Activated CD4-positive, CD25-positive, alpha-beta regulatory T cell treated with anti-CD3 and anti-CD28 coated beads, Interleukin-2, amount 50 U/mL, for 24 hours (primary cell): ENCODE results near the gene ATG101.
"Not testable (repeated sequence)": the region's sequence is repeated elsewhere in the genome, so short reads cannot be mapped to it uniquely, and the experiment has no call there.

ENCODE experiments used
- ATAC-seq, 2 donors: fragments of 150-1000 bp; cut with Tn5 transposase; one replicate each; pipeline ENCODE4 v1.10.0; 2021; ENCODE audit warnings: mild to moderate bottlenecking in 1 of 2, moderate library complexity in 1 of 2

Gene ATG101

DNA sequence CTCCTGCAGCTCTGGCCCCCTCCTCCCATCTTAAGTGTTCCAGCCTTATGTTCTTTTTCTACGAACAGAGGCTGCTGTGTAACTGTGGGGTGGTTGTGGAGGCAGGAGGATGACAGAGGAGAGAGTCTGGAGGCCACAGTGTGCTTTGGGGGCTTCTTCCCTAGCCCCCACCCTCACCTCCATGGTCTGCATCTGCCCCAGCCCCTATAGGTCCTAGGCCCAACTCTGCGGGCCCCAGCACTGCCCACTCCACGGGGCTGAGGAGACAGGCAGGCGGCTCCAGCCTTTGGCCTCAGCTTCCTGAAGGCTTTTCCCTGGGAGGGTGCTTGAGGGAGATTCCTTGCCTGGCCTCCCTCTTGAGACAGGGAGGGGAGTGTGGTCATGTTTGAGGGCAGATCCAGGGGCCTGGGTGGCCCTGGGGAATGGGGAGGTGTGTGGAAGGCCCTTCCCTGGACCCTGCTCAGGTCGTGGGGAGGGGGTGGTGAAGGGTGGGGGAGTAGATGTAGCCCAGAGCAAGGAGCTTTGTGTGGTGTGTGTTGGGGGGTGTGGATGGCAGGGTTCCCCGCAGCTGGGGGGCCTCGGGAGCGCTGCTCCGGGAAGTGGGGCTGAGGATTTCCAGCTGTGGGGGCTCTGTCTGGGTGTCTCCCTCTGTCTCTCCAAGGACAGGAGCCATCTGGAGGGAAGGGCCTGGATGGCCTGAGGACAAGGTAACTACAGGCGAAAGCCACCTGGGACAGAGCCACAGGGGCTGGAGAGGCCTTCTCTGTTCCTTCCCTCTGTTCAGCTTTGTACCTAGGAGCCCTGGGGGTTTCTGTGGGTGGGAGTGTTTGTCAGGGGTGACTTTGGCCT lies 10.8 kb downstream of the ATG101 start:
- no peak for ATAC-seq

- ATAC-seq, result peak in 1 of 2 donors; percentile 34
These were observed 11.5 kb downstream of the ATG101 start for GRCh38 chr12:52081263-52081733.

GRCh38 chr12:52082026-52082668 lies 12.4 kb downstream of the ATG101 start:
- ATAC-seq, result no peak

DNA sequence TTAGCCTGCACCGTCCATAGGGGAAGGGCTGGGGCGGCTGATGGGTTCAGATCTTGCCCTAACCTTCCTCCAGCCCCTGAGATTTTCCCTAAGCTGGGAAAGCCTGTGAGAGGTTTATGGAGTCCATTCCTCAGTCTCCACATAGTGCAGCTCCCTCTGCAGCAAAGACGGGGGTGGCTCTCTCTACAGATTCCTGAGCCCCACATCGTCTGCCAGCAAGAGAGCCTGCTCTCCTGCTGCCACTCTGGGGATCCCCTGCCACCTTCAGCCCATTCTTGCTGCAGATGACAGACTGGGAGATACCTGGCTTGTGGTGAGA lies 12.8 kb downstream of the ATG101 start:
- no peak for ATAC-seq

GRCh38 chr12:52082988-52083637 lies 13.3 kb downstream of the ATG101 start:
- peak; percentile 71 to 83 for ATAC-seq

GRCh38 chr12:52083638-52083996 lies 13.8 kb downstream of the ATG101 start:
- ATAC-seq, result no peak

DNA sequence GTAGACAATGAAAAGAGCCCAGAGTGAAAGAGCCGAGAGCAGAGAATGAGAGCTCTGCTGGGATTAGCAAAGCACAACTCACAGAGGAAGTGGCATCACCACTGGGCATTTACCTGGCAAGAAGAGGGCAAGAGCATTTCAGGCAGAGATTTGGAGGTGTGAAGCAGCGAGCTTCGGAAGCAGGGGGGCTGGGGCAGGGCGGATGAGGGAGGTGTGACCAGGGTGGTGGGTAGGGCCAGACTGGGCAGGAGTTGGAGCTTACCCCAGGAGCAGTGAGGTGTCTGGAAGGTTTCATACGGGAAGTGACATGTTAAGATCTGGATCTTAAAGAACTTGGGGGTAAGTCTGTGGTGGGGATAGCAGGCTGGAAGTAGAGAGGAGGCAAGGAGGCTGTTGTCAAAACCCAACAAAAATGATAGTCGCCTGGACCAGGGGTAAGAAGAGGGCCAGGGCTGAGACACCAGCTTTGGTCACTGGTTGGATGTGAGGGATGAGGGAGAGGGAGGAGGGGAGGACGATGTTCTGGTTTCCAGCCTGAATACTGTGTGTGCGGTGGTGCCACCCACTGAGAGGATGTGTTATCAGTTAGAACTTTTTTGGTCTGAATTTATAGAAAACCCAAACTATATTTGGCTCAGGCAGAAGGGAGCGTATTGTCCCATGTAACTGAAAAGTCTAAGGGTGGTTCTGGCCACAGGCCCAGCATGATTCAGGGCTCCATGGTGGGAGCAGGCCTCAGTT lies 14.9 kb downstream of the ATG101 start:
- ATAC-seq, result no peak

DNA sequence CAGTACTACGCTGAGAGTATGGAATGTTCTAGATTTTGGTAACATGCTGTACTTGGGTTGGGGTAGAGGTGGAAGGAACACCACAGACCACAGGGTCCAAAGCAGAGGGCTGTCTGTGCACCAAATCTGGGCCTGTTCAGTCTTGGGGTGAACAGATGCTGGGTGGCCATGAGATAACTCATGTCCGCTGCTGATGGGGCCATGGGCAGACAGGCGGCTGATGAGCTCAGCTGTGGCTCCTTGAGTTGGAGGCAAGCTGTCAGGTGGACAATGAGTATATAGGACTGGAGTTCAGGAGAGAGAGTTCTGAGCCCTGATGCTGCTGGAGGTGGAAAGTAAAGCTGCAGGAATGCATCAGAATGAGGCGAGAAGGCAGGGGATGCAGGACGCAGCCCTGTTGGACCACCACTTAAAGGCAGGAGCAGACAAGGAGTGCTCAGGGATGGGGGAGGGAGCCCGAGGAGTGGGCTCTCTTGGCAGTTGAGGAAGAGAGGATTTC lies 16.0 kb downstream of the ATG101 start:
- no peak for ATAC-seq

- no peak for ATAC-seq
These were observed 16.6 kb downstream of the ATG101 start for GRCh38 chr12:52086366-52086765.

DNA sequence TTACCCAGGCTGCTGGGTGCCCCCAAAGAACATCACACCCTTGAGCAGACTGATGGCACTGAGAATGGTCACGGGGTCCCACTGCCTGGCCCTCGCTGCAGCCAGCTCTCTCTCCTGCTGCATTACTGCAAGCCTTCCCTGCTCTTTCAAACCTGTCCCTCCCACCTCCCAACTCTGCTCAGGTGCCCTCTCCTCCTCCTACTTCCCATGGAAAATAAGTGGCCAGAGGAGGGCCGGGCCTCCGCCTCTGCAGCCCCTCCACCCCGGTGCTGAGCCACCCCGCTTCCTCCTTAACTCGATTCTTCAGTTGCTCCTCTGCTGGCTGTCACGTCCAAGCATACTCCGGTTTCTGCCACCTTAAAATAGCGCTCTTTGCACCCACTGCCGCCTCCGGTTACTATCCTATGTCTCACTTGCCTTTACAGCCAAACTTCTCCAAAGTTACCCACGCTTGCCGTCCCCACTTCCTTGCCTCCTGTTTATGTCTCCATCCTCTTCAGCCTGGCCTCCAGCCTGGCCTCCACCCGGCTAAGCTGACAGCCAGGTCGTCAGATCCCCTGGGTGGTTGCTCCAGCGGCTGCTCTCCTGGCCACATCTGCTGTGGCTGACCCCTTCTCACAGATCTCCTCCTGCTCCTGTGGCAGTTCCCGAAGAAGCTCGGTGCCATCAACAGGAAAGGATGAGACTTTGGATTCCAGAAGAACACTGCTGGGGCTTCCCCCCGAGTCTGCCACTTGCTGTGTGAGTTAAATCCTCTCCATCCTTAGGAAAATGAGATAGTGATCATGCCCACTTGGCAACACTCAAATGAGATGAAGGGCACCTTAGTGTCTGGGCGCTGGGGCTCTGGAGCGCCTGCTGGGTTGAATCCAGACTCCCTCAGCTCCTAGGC lies 17.4 kb downstream of the ATG101 start:
- no peak for ATAC-seq

- no peak for ATAC-seq
These were observed 18.4 kb downstream of the ATG101 start for GRCh38 chr12:52087961-52088820.

GRCh38 chr12:52089491-52089890 lies 19.7 kb downstream of the ATG101 start:
- no peak for ATAC-seq

- ATAC-seq, result no peak
These were observed 20.5 kb downstream of the ATG101 start for GRCh38 chr12:52090291-52090690.

DNA sequence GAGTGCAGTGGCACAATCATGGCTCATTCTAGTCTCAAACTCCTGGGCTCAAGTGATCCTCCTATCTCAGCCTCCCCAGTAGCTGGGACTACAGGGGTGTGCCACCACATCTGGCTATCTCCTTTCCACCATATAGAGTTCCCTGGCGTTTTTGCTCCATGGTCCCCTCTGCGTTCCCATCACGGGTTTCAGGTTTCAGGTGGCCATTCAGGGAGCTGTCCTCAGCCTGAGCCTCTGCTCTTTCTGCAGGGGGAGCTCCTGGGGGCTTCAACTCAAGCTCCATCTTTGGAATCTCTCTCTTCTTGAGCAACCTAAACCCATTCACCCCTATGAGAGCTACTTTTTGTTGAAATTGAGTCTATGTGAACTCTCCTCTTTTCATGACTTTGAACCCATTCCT lies 21.3 kb downstream of the ATG101 start:
- ATAC-seq, result no peak

DNA sequence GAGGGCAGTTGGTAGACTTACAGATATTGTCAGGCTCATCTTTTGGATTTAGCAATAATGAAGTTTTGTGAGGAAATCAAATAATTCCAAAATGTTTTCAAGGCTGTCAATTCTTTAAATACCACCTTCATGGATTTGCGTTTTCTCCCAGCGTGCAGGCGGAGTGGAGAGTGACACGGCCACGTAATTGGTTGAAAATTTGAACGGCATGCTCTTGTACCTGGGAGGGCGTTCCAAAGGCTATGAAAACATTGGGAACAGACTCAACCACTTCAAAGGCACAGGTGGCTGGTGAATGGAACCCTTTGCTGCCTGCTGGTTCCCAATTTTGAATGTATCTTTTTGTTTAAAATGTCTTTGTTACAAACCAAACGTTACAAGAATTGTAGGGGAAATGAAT lies 22.1 kb downstream of the ATG101 start:
- ATAC-seq, result no peak

DNA sequence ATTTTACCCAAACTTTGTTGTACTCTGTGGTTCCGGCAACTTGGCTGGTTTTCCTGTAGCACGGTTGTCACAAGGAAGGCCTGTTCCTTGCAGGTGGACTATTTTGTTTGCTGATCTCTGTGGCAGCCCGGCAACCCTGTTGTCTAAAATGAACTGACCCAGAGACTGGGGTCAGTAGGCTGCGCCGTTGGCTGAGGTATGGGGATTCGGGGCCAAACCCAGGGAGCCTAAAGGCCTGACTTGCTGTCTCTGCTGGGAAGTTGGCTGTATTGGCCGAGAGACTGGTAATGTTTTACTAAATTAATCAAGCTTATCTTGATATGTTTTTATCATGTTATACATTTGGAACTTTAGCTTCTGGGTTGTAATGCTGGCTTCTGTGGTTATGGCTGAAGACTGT lies 23.6 kb downstream of the ATG101 start:
- no peak for ATAC-seq

- ATAC-seq, result no peak
These were observed 26.7 kb downstream of the ATG101 start for GRCh38 chr12:52096332-52097044.

- no peak for ATAC-seq
These were observed 27.4 kb downstream of the ATG101 start for GRCh38 chr12:52097045-52097666.

DNA sequence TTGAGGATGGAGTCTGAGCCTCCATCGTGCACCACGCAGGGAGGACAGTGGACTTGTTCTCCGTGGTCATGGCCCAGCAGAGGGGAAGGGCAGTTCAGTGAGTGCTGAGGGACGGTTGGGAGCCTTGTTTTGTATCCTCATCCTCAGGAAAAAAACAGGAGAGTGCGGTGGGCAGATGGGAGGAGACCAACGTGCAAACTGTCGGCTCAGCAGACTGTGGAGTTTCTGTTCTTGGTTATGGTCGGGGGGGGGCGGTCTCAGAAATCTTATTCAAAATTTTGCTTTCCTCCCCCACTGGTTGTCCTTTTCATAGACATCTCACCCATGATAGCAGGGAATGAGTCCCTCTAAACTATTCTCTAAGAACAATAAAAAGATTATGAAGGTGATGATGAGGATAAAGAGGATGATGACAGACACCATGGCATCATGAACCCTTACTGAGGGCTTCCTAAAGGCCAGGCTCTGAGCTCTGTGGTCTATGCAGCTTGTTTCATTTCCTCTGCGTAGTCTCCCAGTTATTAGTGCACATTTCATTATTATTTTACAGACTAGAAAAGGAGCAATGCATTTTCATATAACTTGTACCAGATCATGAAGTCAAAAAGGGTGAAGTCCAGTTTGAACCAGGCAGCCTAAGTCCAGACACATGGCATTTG lies 34.8 kb downstream of the ATG101 start:
- not testable (repeated sequence) for ATAC-seq
